ENCODE data around the gene GTPBP4.
"Not testable (repeated sequence)": the region's sequence is repeated elsewhere in the genome, so short reads cannot be mapped to it uniquely, and the experiment has no call there.

The GTPBP4 gene

GRCh38 chr10:1063232-1063865 is 75.1 kb downstream of the GTPBP4 start:
- Histone ChIP-seq H3K4me1 (ENCODE audit: insufficient read depth, poor library complexity, severe bottlenecking) (peaks cover 40% of the 10 kb centered on the region), H3K36me3 (ENCODE audit: low read depth) (peaks cover 18% of the 10 kb centered on the region), H3K9me3 (ENCODE audit: severe bottlenecking) (no peaks in the 10 kb centered on the region), H3K27ac (ENCODE audit: poor library complexity, severe bottlenecking) (no peak overlapping the region), H3K27me3 (ENCODE audit: insufficient read depth, poor library complexity, severe bottlenecking) (no peaks in the 10 kb centered on the region), H3K4me3 (ENCODE audit: severe bottlenecking) (no peak overlapping the region)
- ATAC-seq (ENCODE audit: low read depth) (no peak), DNase-seq (ENCODE audit: low spot score) (no peak)
- no peak for TF ChIP-seq CTCF (IDR thresholded peaks at IDR 0.05; ENCODE audit: poor library complexity, severe bottlenecking)

GRCh38 chr10:1064964-1065247 is 76.7 kb downstream of the GTPBP4 start:
- no peak overlapping the region for H3K4me3 ChIP-seq (ENCODE audit: severe bottlenecking)
- peaks cover 6% of the 10 kb centered on the region for H3K36me3 ChIP-seq (ENCODE audit: low read depth)
- no peaks in the 10 kb centered on the region for H3K9me3 ChIP-seq (ENCODE audit: severe bottlenecking)
- no peak for TF ChIP-seq CTCF (IDR thresholded peaks at IDR 0.05; ENCODE audit: poor library complexity, severe bottlenecking)
- DNase-seq (ENCODE audit: low spot score) = no peak
- no peak for ATAC-seq (ENCODE audit: low read depth)
- H3K27ac ChIP-seq (ENCODE audit: poor library complexity, severe bottlenecking) = no peak overlapping the region
- H3K27me3 ChIP-seq (ENCODE audit: insufficient read depth, poor library complexity, severe bottlenecking) = no peaks in the 10 kb centered on the region
- peaks cover 24% of the 10 kb centered on the region for H3K4me1 ChIP-seq (ENCODE audit: insufficient read depth, poor library complexity, severe bottlenecking)

GRCh38 chr10:1066734-1067133 is 78.5 kb downstream of the GTPBP4 start:
- H3K27ac ChIP-seq (ENCODE audit: poor library complexity, severe bottlenecking); H3K36me3 ChIP-seq (ENCODE audit: low read depth); H3K4me3 ChIP-seq (ENCODE audit: severe bottlenecking); H3K27me3 ChIP-seq (ENCODE audit: insufficient read depth, poor library complexity, severe bottlenecking); H3K9me3 ChIP-seq (ENCODE audit: severe bottlenecking); DNase-seq (ENCODE audit: low spot score); ATAC-seq (ENCODE audit: low read depth); H3K4me1 ChIP-seq (ENCODE audit: insufficient read depth, poor library complexity, severe bottlenecking): not testable (repeated sequence)

GRCh38 chr10:1068380-1069361 is 80.4 kb downstream of the GTPBP4 start:
- H3K9me3 ChIP-seq (ENCODE audit: severe bottlenecking) = no peaks in the 10 kb centered on the region
- DNase-seq (ENCODE audit: low spot score) = no peak
- ATAC-seq (ENCODE audit: low read depth) = no peak
- H3K27ac ChIP-seq (ENCODE audit: poor library complexity, severe bottlenecking) = no peak overlapping the region
- peaks cover 22% of the 10 kb centered on the region for H3K36me3 ChIP-seq (ENCODE audit: low read depth)
- H3K27me3 ChIP-seq (ENCODE audit: insufficient read depth, poor library complexity, severe bottlenecking) = no peaks in the 10 kb centered on the region
- no peaks in the 10 kb centered on the region for H3K4me1 ChIP-seq (ENCODE audit: insufficient read depth, poor library complexity, severe bottlenecking)
- no peak for TF ChIP-seq CTCF (IDR thresholded peaks at IDR 0.05; ENCODE audit: poor library complexity, severe bottlenecking)
- H3K4me3 ChIP-seq (ENCODE audit: severe bottlenecking) = no peak overlapping the region

Measured in RWPE2 (cell line).